OCI-LY3 (cell line): Measurements from ENCODE around the gene PSME4.

Source experiments
- EZH2phosphoT487 ChIP-seq: fragments of 200-600 bp; shearing (Covaris generic); IDR thresholded peaks from 2 replicates; pipeline ENCODE4 v1.6.1; 2018; ENCODE audit warnings: antibody characterized with exemption, mixed run types, low read depth
- TF ChIP-seq, protein P1 (sequence below): fragments of 200-600, 300-600 bp; sonication (generic); IDR thresholded peaks from 2 replicates; pipeline ENCODE4 v1.5.1; 2014; ENCODE audit warnings: antibody characterized with exemption, low read length, low read depth

DNA sequence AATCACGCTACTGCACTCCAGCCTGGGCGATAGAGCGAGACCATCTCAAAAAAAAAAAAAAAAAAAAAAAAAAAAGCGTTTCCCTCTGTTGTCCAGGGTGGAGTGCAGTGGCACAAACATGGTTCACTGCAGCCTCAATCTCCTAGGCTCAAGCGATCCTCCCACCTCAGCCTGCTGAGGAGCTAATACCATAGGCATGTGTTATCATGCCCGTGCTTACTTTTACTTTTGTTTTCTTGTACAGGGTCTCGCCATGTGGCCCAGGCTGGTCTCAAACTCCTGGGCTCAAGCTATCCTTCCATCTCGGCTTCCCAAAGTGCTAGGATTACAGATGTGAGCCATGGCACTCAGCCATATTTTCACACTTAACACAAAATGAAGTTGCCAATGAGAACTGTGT lies 37.5 kb downstream of the PSME4 start:
- TF ChIP-seq, protein P1, sequence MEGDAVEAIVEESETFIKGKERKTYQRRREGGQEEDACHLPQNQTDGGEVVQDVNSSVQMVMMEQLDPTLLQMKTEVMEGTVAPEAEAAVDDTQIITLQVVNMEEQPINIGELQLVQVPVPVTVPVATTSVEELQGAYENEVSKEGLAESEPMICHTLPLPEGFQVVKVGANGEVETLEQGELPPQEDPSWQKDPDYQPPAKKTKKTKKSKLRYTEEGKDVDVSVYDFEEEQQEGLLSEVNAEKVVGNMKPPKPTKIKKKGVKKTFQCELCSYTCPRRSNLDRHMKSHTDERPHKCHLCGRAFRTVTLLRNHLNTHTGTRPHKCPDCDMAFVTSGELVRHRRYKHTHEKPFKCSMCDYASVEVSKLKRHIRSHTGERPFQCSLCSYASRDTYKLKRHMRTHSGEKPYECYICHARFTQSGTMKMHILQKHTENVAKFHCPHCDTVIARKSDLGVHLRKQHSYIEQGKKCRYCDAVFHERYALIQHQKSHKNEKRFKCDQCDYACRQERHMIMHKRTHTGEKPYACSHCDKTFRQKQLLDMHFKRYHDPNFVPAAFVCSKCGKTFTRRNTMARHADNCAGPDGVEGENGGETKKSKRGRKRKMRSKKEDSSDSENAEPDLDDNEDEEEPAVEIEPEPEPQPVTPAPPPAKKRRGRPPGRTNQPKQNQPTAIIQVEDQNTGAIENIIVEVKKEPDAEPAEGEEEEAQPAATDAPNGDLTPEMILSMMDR, result no peak
- no peak for TF ChIP-seq EZH2phosphoT487
